DOHH2 (cell line): ENCODE measurements around the gene ITLN1.

Experiments
- H3F3A ChIP-seq: fragments of 200-600 bp; sonication (generic), shearing (Covaris generic); 2 replicates; pipeline ENCODE4 v1.6.0; 2016; ENCODE audit warnings: antibody characterized with exemption, mild to moderate bottlenecking; ENCODE audit not compliant: control insufficient read depth, insufficient read depth
- H3K27ac ChIP-seq: fragments of 200-600 bp; sonication (generic); 2 replicates; pipeline ENCODE4 v1.5.1; 2014; ENCODE audit warnings: low read depth, mild to moderate bottlenecking, low read length, moderate library complexity
- H3K27me3 ChIP-seq: fragments of 200-600 bp; sonication (generic); 2 replicates; pipeline ENCODE4 v1.6.1; 2014; ENCODE audit warnings: mild to moderate bottlenecking, low read length, mixed read lengths; ENCODE audit not compliant: control insufficient read depth
- H3K36me3 ChIP-seq: fragments of 200-600 bp; sonication (generic); 2 replicates; pipeline ENCODE4 v1.6.1; 2014; ENCODE audit warnings: mild to moderate bottlenecking, low read length, moderate library complexity, mixed read lengths; ENCODE audit not compliant: control insufficient read depth
- H3K4me1 ChIP-seq: fragments of 200-600 bp; sonication (generic); 2 replicates; pipeline ENCODE4 v1.6.1; 2014; ENCODE audit warnings: mild to moderate bottlenecking, low read length, mixed read lengths; ENCODE audit not compliant: control insufficient read depth
- H3K4me2 ChIP-seq: fragments of 200-600 bp; sonication (generic); 2 replicates; pipeline ENCODE4 v1.6.0; 2014; ENCODE audit warnings: mild to moderate bottlenecking, low read length, moderate library complexity
- H3K4me3 ChIP-seq: fragments of 200-600 bp; sonication (generic); 2 replicates; pipeline ENCODE4 v1.5.1; 2014; ENCODE audit warnings: mild to moderate bottlenecking, low read length, mixed read lengths
- H3K79me2 ChIP-seq: fragments of 200-600 bp; sonication (generic); 2 replicates; pipeline ENCODE4 v1.6.1; 2014; ENCODE audit warnings: mild to moderate bottlenecking, low read length, mixed read lengths; ENCODE audit not compliant: control insufficient read depth
- H3K9me2 ChIP-seq: fragments of 200-600 bp; sonication (generic); replicated peaks from 2 replicates; pipeline ENCODE4 v1.6.1; 2014; ENCODE audit warnings: mild to moderate bottlenecking, low read length, mixed read lengths; ENCODE audit not compliant: control insufficient read depth
- H3K9me3 ChIP-seq: fragments of 200-600 bp; sonication (generic); 2 replicates; pipeline ENCODE4 v1.6.1; 2014; ENCODE audit warnings: antibody characterized with exemption, low read length, mixed read lengths; ENCODE audit not compliant: control insufficient read depth, insufficient read depth
- H4K20me1 ChIP-seq: fragments of 200-600 bp; sonication (generic); 2 replicates; pipeline ENCODE4 v1.6.0; 2014; ENCODE audit warnings: low read depth, mild to moderate bottlenecking, antibody characterized with exemption, low read length, moderate library complexity; ENCODE audit not compliant: control insufficient read depth, insufficient read depth
- EZH2phosphoT487 ChIP-seq: fragments of 200-600 bp; sonication (generic); IDR thresholded peaks from 2 replicates; pipeline ENCODE4 v1.6.1; 2017; ENCODE audit warnings: borderline replicate concordance, mild to moderate bottlenecking, antibody characterized with exemption, low read length, moderate library complexity, mixed read lengths
- TF ChIP-seq, protein P1 (sequence below): fragments of 200-600 bp; sonication (generic); IDR thresholded peaks from one replicate; pipeline ENCODE4 v1.5.1; 2014; ENCODE audit warnings: antibody characterized with exemption, mild to moderate bottlenecking, low read depth, low read length; ENCODE audit not compliant: poor library complexity, severe bottlenecking

Gene ITLN1

DNA sequence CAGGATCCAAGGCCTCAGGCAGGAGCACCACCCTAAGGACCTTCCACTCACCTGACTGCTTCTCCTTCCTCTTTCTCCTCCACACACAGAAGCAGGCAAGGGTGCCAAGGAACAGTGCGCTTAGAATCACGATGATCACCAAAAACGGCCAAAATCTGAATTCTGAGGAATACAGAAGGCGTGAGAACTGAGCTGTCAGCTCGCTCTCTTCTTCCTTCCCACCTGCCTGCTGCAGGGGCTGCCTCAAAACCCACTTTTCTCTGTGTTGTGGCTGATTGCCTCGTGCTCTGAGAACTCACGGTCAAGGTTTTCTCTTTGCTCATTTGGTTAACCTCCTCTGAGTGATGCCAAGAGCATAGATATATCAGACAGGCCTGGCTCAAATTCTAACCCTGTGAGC lies 46.1 kb downstream of the ITLN1 start:
- Histone ChIP-seq H3K9me2 (no peaks in the 10 kb centered on the region), H3K79me2 (no peaks in the 10 kb centered on the region), H3K27ac (no peak overlapping the region), H4K20me1 (no peaks in the 10 kb centered on the region), H3K36me3 (no peaks in the 10 kb centered on the region), H3K27me3 (no peaks in the 10 kb centered on the region), H3K4me2 (no peak overlapping the region), H3K9me3 (no peaks in the 10 kb centered on the region), H3F3A (peaks cover 3% of the 10 kb centered on the region; the same call in 1 of the 2 replicates), H3K4me3 (no peak overlapping the region), H3K4me1 (peaks cover 29% of the 10 kb centered on the region)
- TF ChIP-seq, protein P1, sequence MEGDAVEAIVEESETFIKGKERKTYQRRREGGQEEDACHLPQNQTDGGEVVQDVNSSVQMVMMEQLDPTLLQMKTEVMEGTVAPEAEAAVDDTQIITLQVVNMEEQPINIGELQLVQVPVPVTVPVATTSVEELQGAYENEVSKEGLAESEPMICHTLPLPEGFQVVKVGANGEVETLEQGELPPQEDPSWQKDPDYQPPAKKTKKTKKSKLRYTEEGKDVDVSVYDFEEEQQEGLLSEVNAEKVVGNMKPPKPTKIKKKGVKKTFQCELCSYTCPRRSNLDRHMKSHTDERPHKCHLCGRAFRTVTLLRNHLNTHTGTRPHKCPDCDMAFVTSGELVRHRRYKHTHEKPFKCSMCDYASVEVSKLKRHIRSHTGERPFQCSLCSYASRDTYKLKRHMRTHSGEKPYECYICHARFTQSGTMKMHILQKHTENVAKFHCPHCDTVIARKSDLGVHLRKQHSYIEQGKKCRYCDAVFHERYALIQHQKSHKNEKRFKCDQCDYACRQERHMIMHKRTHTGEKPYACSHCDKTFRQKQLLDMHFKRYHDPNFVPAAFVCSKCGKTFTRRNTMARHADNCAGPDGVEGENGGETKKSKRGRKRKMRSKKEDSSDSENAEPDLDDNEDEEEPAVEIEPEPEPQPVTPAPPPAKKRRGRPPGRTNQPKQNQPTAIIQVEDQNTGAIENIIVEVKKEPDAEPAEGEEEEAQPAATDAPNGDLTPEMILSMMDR: no peak
- no peak for TF ChIP-seq EZH2phosphoT487

DNA sequence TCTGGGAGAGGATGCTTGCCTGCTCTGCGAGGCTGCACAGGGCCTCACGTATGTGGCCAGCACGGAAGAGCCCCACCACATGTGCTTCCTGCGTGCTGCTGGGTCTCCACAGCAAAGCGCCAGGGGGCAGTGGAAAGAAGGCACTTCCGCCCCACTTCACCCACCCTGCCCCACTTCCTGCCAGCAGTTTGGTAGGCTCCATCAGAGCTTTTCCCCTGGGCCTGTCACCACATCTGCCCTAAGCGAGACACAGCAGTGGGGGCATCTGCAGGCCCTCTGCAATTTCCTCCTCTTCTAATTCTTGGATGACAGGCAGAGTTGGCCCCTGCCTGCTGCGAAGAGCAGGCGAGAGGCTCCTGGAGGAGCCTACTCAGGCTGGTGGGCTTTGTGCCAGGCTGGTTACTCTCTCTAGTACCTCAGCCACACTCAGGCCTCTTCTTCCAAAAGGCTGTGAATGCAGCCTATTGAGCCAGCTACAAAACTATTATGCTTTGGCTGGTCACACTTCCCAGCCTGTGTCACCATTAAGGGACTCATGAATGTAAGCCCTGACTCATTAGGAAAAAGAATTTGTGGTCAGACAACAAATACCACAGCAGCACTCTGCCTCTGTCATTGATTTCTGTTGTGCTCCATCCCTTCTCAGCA lies 47.3 kb downstream of the ITLN1 start:
- H3K36me3 ChIP-seq: no peaks in the 10 kb centered on the region
- peak overlapping the region; percentile 31; the same call in 1 of the 2 replicates for H3K4me3 ChIP-seq
- no peak for TF ChIP-seq EZH2phosphoT487
- TF ChIP-seq, protein P1: peak; percentile 39
- H3K27me3 ChIP-seq: no peaks in the 10 kb centered on the region
- no peaks in the 10 kb centered on the region for H3K9me3 ChIP-seq
- no peaks in the 10 kb centered on the region for H3K79me2 ChIP-seq
- peak overlapping the region; percentile 49 for H3K4me2 ChIP-seq
- H3K4me1 ChIP-seq: peaks cover 25% of the 10 kb centered on the region
- H4K20me1 ChIP-seq: no peaks in the 10 kb centered on the region
- H3F3A ChIP-seq: peaks cover 3% of the 10 kb centered on the region; the same call in 1 of the 2 replicates
- no peaks in the 10 kb centered on the region for H3K9me2 ChIP-seq
- no peak overlapping the region for H3K27ac ChIP-seq

DNA sequence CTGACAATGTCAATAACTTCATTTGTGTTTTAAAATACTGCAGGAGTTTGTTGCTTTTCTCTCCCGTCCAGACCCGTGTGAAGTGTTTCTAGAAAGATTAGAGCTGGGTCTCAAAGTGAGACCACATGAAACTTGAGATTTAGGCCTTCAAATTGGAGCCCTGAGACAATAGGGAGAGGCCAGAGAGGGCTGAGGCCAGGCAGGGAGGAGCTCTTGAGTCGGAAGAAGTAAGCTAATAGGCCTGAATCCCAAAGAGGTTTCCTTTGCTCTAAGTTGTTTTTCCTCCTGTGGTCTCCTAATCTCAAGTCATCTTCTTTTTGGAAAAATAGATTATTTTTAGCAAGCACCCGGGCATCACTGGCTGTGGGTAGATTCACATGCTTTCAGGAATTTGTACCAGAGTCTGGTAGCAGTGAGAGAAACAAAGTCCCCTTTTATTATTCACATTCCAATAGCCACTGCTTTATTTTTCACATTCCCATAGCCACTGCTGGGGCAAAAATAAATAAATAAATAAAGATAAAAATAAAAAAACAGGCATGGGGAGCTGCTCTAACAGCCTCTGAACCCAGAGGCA lies 47.9 kb downstream of the ITLN1 start:
- peaks cover 19% of the 10 kb centered on the region for H3K4me1 ChIP-seq
- H3F3A ChIP-seq: peaks cover 3% of the 10 kb centered on the region; the same call in 1 of the 2 replicates
- H3K27me3 ChIP-seq: no peaks in the 10 kb centered on the region
- no peaks in the 10 kb centered on the region for H3K9me2 ChIP-seq
- TF ChIP-seq EZH2phosphoT487: no peak
- TF ChIP-seq, protein P1: no peak
- H3K27ac ChIP-seq: no peak overlapping the region
- H3K9me3 ChIP-seq: no peaks in the 10 kb centered on the region
- no peaks in the 10 kb centered on the region for H3K79me2 ChIP-seq
- H3K4me3 ChIP-seq: no peak overlapping the region
- H3K36me3 ChIP-seq: no peaks in the 10 kb centered on the region
- no peak overlapping the region; the same call in 1 of the 2 replicates for H3K4me2 ChIP-seq
- H4K20me1 ChIP-seq: no peaks in the 10 kb centered on the region
